GM18502 (cell line): ENCODE results near the gene VAT1L.

Experiments used
- ATAC-seq: cut with Tn5 transposase; IDR thresholded peaks from one replicate; pipeline ENCODE4 v1.9.1; 2021; ENCODE audit warnings: mild to moderate bottlenecking; ENCODE audit not compliant: unreplicated experiment, poor library complexity

VAT1L gene

GRCh38 chr16:77825196-77825595, 36.8 kb downstream of the VAT1L start:
- no peak for ATAC-seq

GRCh38 chr16:77827032-77827431, 38.7 kb downstream of the VAT1L start:
- no peak for ATAC-seq

GRCh38 chr16:77833921-77834634, 45.7 kb downstream of the VAT1L start:
- no peak for ATAC-seq

DNA sequence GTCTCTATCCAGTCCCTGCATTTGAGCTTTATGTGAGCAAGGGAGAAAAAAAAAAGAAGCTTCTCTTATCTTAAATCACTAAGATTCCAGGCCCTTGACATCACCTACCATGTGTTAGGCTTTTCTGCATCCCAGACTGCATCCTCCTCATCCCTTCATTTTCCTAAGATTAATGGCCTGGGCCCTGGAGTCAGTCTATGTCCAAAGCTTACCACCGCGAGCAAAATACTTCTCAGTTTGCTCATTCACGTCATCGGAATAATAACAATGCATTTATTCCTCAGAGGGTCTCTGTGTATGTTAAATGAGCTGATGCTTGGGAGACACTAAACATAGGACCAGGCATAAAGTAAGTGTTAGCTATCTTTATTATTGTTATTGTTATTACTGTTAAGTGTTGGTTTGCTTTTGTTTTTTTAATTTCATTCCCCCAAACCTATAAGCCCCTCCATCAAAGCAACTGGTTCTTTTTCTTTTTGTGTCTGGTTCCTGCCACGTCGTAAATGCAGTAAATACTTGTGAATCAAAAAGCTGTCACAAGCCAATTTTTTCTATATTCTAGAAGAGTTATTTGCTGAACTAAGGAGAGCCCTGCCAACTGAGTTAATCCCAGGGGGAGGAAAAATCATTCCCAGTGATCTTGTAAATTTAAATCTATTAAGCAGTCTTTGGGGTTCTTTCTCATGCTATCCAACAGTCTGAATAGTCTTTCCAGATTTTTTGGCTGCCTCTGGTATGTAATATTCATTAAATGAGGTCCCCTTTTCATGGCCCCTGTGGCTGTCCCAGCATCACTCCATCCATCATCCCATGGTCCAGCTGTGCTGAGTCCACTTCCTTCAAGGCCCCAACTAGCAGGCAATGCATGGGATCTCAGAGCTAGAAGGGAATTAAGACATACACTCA, 46.5 kb downstream of the VAT1L start:
- ATAC-seq = no peak

DNA sequence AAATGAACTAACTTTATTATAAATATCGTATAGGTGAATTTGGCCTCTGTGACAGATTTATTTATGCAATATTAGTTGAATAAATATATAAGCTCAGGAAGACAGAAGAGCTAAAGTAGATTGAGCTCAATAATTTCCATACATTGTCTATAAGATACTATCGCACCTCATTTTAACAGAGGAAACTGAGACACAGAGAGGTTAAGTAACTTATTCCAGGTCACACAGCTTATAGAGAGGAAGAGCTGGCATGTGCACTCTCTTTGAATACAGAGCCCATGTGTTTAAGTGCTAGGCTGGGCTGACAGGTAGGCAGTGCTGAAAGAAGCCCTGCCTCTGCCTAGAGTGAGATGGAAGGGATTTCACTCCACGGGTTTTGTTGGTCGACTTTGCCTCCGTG, 48.4 kb downstream of the VAT1L start:
- ATAC-seq = no peak

DNA sequence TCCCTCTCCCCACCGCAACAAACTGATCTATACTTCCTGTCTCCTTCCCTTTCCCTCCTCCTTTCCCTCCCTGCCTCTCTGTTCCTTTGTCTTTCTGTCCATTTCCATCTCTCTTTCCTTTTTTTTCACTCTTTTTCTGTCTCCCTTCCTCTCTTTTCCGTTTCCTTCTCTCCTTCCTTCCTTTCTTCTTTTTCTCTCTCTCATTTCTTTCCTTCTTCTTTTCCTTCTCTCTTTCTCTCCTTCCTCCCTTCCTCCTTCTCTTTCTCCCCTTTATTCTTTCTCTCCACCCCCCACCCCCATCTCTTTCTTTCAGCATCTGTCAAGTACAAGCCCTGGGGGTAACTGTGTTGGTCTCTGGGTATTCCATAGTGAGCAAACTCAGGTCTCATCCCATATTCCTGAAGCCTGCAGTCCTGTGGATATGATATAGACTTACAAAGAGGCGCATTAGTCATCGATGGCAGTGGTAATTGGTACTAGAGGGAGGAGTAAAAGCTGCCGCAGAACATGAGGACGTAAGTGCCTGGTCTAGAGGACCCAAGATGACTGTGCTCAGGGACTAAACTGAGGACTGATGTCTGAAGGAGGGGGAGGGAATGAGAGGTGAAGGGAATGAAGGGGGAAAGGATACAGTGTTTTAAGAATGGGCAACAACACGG, 50.4 kb downstream of the VAT1L start:
- no peak for ATAC-seq

- ATAC-seq = no peak
Observed at GRCh38 chr16:77840093-77840492, 51.7 kb downstream of the VAT1L start.

GRCh38 chr16:77840673-77841501, 52.5 kb downstream of the VAT1L start:
- no peak for ATAC-seq

DNA sequence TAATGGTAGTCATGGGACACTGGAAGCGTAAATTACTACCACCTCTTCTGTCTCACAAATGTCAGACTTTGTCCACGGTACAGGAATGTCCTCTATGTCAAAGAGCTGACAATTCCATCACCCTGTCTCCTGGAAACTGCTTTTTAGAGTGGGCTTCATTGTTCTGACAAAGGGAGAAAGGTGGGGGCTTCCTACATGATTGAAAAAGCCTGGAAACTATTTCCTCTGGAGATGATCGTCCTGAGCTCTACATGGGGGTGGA, 53.1 kb downstream of the VAT1L start:
- no peak for ATAC-seq

DNA sequence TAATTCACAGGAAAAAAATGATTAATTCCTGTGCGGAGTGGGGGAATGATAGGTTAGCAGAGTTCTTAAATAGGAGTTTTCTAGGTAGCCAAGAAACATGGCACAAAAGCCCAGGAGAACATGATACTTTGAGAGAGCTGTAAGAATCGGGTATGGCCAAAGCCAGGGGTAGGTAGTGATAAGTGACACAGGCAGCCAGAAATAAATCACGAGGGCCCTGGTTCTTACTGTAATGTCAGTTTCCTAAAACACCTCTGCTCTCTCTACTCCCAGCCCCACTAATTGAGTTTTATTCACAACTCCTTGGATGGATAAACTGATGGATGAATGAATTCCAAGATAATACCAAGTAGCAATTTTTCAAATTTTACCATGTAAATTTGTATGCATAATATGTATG, 54.1 kb downstream of the VAT1L start:
- no peak for ATAC-seq

DNA sequence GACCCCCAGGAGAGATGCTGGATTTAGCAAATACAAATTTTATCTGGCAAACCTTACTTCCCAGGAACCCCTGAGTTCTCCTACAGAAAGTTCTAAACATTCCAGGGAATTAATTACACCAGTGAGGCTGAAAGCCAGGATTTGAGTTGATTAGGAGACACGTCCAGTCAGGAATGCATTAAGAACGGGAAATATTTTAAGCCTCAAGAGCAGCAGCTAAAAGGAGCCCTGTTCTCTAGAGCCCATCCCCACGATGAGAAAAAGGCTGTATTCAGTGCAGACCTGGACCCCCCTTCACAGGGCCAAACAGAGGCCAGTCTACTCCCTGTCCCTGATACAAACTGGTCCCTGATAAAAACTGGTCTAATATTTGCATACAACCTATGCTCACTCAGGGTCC, 55.0 kb downstream of the VAT1L start:
- ATAC-seq = no peak

DNA sequence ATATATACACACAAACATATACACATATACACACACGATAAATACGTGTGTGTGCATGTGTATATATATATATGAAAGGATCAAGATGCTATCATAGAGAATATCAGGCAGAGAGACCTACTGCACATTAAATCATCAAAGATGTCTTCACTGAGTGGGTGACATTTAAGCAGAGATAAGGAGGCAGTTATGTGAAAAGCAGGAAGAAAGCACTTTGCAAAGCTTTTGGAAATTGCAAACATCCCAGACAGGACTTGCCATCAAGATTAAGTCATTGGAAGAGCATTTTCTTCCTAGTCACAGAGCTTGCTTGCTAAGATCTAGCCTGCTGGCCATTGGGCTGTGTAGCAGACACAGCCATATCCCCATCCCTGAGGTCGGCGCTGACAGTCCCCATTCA, 56.4 kb downstream of the VAT1L start:
- no peak for ATAC-seq

GRCh38 chr16:77849646-77850258, 61.4 kb downstream of the VAT1L start:
- no peak for ATAC-seq

- ATAC-seq = no peak
Observed at GRCh38 chr16:77850636-77851333, 62.4 kb downstream of the VAT1L start.

- ATAC-seq = no peak
Observed at GRCh38 chr16:77853161-77853560, 64.8 kb downstream of the VAT1L start.

GRCh38 chr16:77856438-77857160, 68.2 kb downstream of the VAT1L start:
- no peak for ATAC-seq

- no peak for ATAC-seq
Observed at GRCh38 chr16:77858060-77858459, 69.7 kb downstream of the VAT1L start.

DNA sequence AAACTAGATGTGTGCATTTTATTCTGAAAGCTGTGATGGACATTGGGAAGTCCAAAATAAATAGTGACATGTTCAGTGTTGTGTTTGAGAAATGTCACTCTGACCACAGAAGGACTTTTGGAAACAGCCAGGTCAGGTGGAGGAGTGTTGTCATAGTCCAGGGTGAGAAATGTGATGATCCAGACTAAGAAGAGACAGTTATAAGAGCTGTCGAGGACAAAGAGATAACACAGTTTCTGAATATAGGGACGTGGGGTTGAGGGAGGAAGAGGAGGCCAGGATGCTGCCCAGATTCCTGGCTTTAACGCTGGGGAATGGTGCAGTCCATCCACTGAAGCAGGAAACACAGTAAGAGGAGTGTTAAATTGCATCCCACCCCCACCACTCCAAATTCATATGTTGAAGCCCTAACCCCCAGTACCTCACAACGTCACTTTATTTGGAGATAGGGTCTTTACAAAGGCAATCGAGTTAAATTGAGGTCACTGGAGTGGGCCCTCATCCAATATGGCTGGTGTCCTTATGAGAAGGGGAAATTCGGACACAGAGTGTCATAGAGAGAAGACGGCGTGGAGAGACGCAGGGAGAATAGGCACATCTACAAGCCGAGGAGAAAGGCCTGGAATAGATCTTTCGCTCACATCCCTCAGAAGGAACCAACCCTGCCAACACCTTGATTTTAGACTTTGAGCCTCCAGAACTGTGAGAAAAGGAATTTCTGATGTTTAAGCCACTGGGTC, 71.3 kb downstream of the VAT1L start:
- no peak for ATAC-seq
